ENCODE data around the gene GNA12. TPM values are rescaled to one million over a fixed set of nuclear protein-coding genes. Genes with fewer than 3 reads are reported as not detected.
A peak's percentile ranks its signal among the peaks of the same experiment; 100 is the strongest.

The GNA12 gene
- total RNA-seq = 10 to 100 TPM; 19.5 to 22.6 TPM

- intact Hi-C loops (cut with DNase I, micrococcal nuclease) = loop anchor here (1.0 to 10.0 kb wide), 11 partner anchors 19 to 1948 kb away; partner anchors contain the start of genes BRAT1 (in 1 of the 2), GPR146 (in 1 of the 2), LFNG (in 1 of the 2) and TTYH3 (in 1 of the 2)
- Mint-ChIP-seq H3K4me3 (peak within 1 kb of the TSS; percentile 75), H3K36me3 (ENCODE audit: low read depth) (peaks cover 4% of the 10 kb centered on the region), H3K9me3 (ENCODE audit: low read depth) (no peaks in the 10 kb centered on the region), H3K27ac (peak within 1 kb of the TSS; percentile 44), H3K27me3 (no peaks in the 10 kb centered on the region), H3K4me1 (peaks cover 23% of the 10 kb centered on the region)
- peak; percentile 96 for ATAC-seq
- POLR2A ChIA-PET = no interaction called here
- CTCF ChIA-PET = interaction anchor here (0.6 to 1.1 kb wide), 3 partner anchors 20 to 226 kb away, joined by 3 to 6 read pairs (median 4); no protein-coding TSS in a partner anchor
- DNase-seq = peak; percentile 99
Measured at GRCh38 chr7:2844153-2845033, at the start of gene GNA12. GNA12 (minus strand) TSS chr7:2844308; CDS start chr7:2844161, 147 bp downstream.

GRCh38 chr7:2893411-2893861 lies 49.3 kb upstream of the GNA12 start:
- ChIA-PET CTCF (interaction anchor here (0.6 to 1.0 kb wide), 4 partner anchors 25 to 225 kb away, joined by 3 to 5 read pairs (median 3); no protein-coding TSS in a partner anchor), POLR2A (no interaction called here)
- intact Hi-C loops (cut with DNase I, micrococcal nuclease) = no loop called here
- H3K9me3 Mint-ChIP-seq (ENCODE audit: low read depth) = no peaks in the 10 kb centered on the region
- peak overlapping the region; percentile 78 for H3K27ac Mint-ChIP-seq
- H3K36me3 Mint-ChIP-seq (ENCODE audit: low read depth) = no peaks in the 10 kb centered on the region
- H3K4me3 Mint-ChIP-seq = no peak overlapping the region
- peaks cover 29% of the 10 kb centered on the region for H3K4me1 Mint-ChIP-seq
- ATAC-seq (no peak), DNase-seq (peak; percentile 24)
- no peaks in the 10 kb centered on the region for H3K27me3 Mint-ChIP-seq

- POLR2A ChIA-PET = interaction anchor here (0.6 kb wide), 1 partner anchor 40 kb away, joined by 3 read pairs; no protein-coding TSS in a partner anchor
- intact Hi-C loops (cut with DNase I, micrococcal nuclease) = no loop called here
- no peak for DNase-seq
- H3K4me1 Mint-ChIP-seq = peaks cover 29% of the 10 kb centered on the region
- H3K27ac Mint-ChIP-seq = peak overlapping the region; percentile 55
- no peaks in the 10 kb centered on the region for H3K9me3 Mint-ChIP-seq (ENCODE audit: low read depth)
- no peaks in the 10 kb centered on the region for H3K27me3 Mint-ChIP-seq
- ATAC-seq = no peak
- no peak overlapping the region for H3K4me3 Mint-ChIP-seq
- H3K36me3 Mint-ChIP-seq (ENCODE audit: low read depth) = no peaks in the 10 kb centered on the region
- CTCF ChIA-PET = interaction anchor here (0.7 to 1.0 kb wide), 3 partner anchors 25 to 261 kb away, joined by 3 to 5 read pairs (median 3); no protein-coding TSS in a partner anchor
Measured at GRCh38 chr7:2892549-2892948, 48.4 kb upstream of the GNA12 start.

GRCh38 chr7:2887816-2888215 lies 43.7 kb upstream of the GNA12 start:
- ATAC-seq (no peak), DNase-seq (no peak)
- POLR2A ChIA-PET = no interaction called here
- H3K27me3 Mint-ChIP-seq = no peaks in the 10 kb centered on the region
- H3K36me3 Mint-ChIP-seq (ENCODE audit: low read depth) = no peaks in the 10 kb centered on the region
- H3K4me3 Mint-ChIP-seq = no peak overlapping the region
- no peak overlapping the region for H3K27ac Mint-ChIP-seq
- CTCF ChIA-PET = interaction anchor here (0.6 to 2.0 kb wide), 10 partner anchors 11 to 342 kb away, joined by 3 to 5 read pairs (median 3); no protein-coding TSS in a partner anchor
- no peaks in the 10 kb centered on the region for H3K9me3 Mint-ChIP-seq (ENCODE audit: low read depth)
- intact Hi-C loops (cut with DNase I, micrococcal nuclease) = loop anchor here (1.0 to 5.0 kb wide), 4 partner anchors 184 to 784 kb away; no protein-coding TSS in a partner anchor
- peaks cover 10% of the 10 kb centered on the region for H3K4me1 Mint-ChIP-seq

- Mint-ChIP-seq H3K27ac (no peak overlapping the region), H3K4me1 (peaks cover 4% of the 10 kb centered on the region), H3K27me3 (no peaks in the 10 kb centered on the region), H3K4me3 (no peak overlapping the region), H3K36me3 (ENCODE audit: low read depth) (no peaks in the 10 kb centered on the region), H3K9me3 (ENCODE audit: low read depth) (no peaks in the 10 kb centered on the region)
- DNase-seq (peak; percentile 81), ATAC-seq (peak; percentile 91)
- POLR2A ChIA-PET = no interaction called here
- CTCF ChIA-PET = interaction anchor here (0.7 to 2.0 kb wide), 8 partner anchors 16 to 406 kb away, joined by 3 to 5 read pairs (median 4); no protein-coding TSS in a partner anchor
- intact Hi-C loops (cut with DNase I, micrococcal nuclease) = loop anchor here (1.0 to 5.0 kb wide), 4 partner anchors 185 to 785 kb away; no protein-coding TSS in a partner anchor
Measured at GRCh38 chr7:2886900-2887299, 42.8 kb upstream of the GNA12 start.

GRCh38 chr7:2886391-2886790 lies 42.3 kb upstream of the GNA12 start:
- Mint-ChIP-seq H3K27ac (peak overlapping the region; percentile 10), H3K4me3 (no peak overlapping the region), H3K36me3 (ENCODE audit: low read depth) (no peaks in the 10 kb centered on the region), H3K9me3 (ENCODE audit: low read depth) (no peaks in the 10 kb centered on the region), H3K27me3 (no peaks in the 10 kb centered on the region), H3K4me1 (peaks cover 4% of the 10 kb centered on the region)
- ATAC-seq = no peak
- no peak for DNase-seq
- intact Hi-C loops (cut with DNase I, micrococcal nuclease) = loop anchor here (5.0 kb wide), 2 partner anchors 186 to 786 kb away; no protein-coding TSS in a partner anchor
- ChIA-PET POLR2A (no interaction called here), CTCF (interaction anchor here (0.6 to 2.0 kb wide), 6 partner anchors 17 to 405 kb away, joined by 3 to 5 read pairs (median 4); no protein-coding TSS in a partner anchor)

- CTCF ChIA-PET = interaction anchor here (0.7 to 1.1 kb wide), 2 partner anchors 14 to 270 kb away, joined by 3 read pairs; no protein-coding TSS in a partner anchor
- Mint-ChIP-seq H3K4me3 (no peak overlapping the region), H3K4me1 (peaks cover 13% of the 10 kb centered on the region), H3K36me3 (ENCODE audit: low read depth) (no peaks in the 10 kb centered on the region), H3K9me3 (ENCODE audit: low read depth) (no peaks in the 10 kb centered on the region), H3K27me3 (no peaks in the 10 kb centered on the region), H3K27ac (no peak overlapping the region)
- intact Hi-C loops (cut with DNase I, micrococcal nuclease) = no loop called here
- ATAC-seq (no peak), DNase-seq (no peak)
- POLR2A ChIA-PET = no interaction called here
Measured at GRCh38 chr7:2884161-2884560, 40.1 kb upstream of the GNA12 start.

- intact Hi-C loops (cut with DNase I, micrococcal nuclease) = no loop called here
- Mint-ChIP-seq H3K9me3 (ENCODE audit: low read depth) (no peaks in the 10 kb centered on the region), H3K36me3 (ENCODE audit: low read depth) (no peaks in the 10 kb centered on the region), H3K27me3 (no peaks in the 10 kb centered on the region), H3K27ac (no peak overlapping the region), H3K4me3 (no peak overlapping the region), H3K4me1 (peaks cover 23% of the 10 kb centered on the region)
- POLR2A ChIA-PET = no interaction called here
- CTCF ChIA-PET = interaction anchor here (0.7 to 1.0 kb wide), 2 partner anchors 272 to 404 kb away, joined by 3 to 4 read pairs; no protein-coding TSS in a partner anchor
- ATAC-seq (no peak), DNase-seq (no peak)
Measured at GRCh38 chr7:2883101-2883500, 39.0 kb upstream of the GNA12 start.

- POLR2A ChIA-PET = no interaction called here
Measured at GRCh38 chr7:2882111-2882510, 38.0 kb upstream of the GNA12 start.

GRCh38 chr7:2880874-2881533 lies 36.9 kb upstream of the GNA12 start:
- no peaks in the 10 kb centered on the region for H3K27me3 Mint-ChIP-seq

More at GRCh38 chr7:2882111-2882510, 38.0 kb upstream of the GNA12 start:
- H3K27ac Mint-ChIP-seq = no peak overlapping the region
- no peak overlapping the region for H3K4me3 Mint-ChIP-seq
- ATAC-seq (no peak), DNase-seq (no peak)
- H3K9me3 Mint-ChIP-seq (ENCODE audit: low read depth) = no peaks in the 10 kb centered on the region
- intact Hi-C loops (cut with DNase I, micrococcal nuclease) = no loop called here
- no peaks in the 10 kb centered on the region for H3K36me3 Mint-ChIP-seq (ENCODE audit: low read depth)
- peaks cover 21% of the 10 kb centered on the region for H3K4me1 Mint-ChIP-seq
- no peaks in the 10 kb centered on the region for H3K27me3 Mint-ChIP-seq
- CTCF ChIA-PET = interaction anchor here (1.0 kb wide), 1 partner anchor 273 kb away, joined by 4 read pairs; no protein-coding TSS in a partner anchor

GRCh38 chr7:2880051-2880450 lies 35.9 kb upstream of the GNA12 start:
- Mint-ChIP-seq H3K27me3 (no peaks in the 10 kb centered on the region), H3K36me3 (ENCODE audit: low read depth) (no peaks in the 10 kb centered on the region), H3K27ac (no peak overlapping the region), H3K9me3 (ENCODE audit: low read depth) (no peaks in the 10 kb centered on the region), H3K4me3 (no peak overlapping the region), H3K4me1 (peaks cover 21% of the 10 kb centered on the region)
- DNase-seq (no peak), ATAC-seq (no peak)
- intact Hi-C loops (cut with DNase I, micrococcal nuclease) = no loop called here
- POLR2A ChIA-PET = no interaction called here
- CTCF ChIA-PET = no interaction called here

More at GRCh38 chr7:2880874-2881533, 36.9 kb upstream of the GNA12 start:
- Mint-ChIP-seq H3K36me3 (ENCODE audit: low read depth) (no peaks in the 10 kb centered on the region), H3K27ac (no peak overlapping the region), H3K4me3 (no peak overlapping the region), H3K9me3 (ENCODE audit: low read depth) (no peaks in the 10 kb centered on the region), H3K4me1 (peaks cover 19% of the 10 kb centered on the region)
- ATAC-seq = no peak
- DNase-seq = no peak
- POLR2A ChIA-PET = no interaction called here
- intact Hi-C loops (cut with DNase I, micrococcal nuclease) = no loop called here
- CTCF ChIA-PET = no interaction called here

Data from activated CD4-positive, alpha-beta T cell treated with anti-CD3 and anti-CD28 coated beads for 36 hours (primary cell).